ENCODE measurements around the gene NME4. TPM values are rescaled to one million over a fixed set of nuclear protein-coding genes. Genes with fewer than 3 reads are reported as not detected.

The NME4 gene
- total and polyA plus RNA-seq, 2 donors (not counting 1 experiment from before 2014, with no cell fraction given): 48.7 to 61.9 TPM

- TF ChIP-seq, protein P1, sequence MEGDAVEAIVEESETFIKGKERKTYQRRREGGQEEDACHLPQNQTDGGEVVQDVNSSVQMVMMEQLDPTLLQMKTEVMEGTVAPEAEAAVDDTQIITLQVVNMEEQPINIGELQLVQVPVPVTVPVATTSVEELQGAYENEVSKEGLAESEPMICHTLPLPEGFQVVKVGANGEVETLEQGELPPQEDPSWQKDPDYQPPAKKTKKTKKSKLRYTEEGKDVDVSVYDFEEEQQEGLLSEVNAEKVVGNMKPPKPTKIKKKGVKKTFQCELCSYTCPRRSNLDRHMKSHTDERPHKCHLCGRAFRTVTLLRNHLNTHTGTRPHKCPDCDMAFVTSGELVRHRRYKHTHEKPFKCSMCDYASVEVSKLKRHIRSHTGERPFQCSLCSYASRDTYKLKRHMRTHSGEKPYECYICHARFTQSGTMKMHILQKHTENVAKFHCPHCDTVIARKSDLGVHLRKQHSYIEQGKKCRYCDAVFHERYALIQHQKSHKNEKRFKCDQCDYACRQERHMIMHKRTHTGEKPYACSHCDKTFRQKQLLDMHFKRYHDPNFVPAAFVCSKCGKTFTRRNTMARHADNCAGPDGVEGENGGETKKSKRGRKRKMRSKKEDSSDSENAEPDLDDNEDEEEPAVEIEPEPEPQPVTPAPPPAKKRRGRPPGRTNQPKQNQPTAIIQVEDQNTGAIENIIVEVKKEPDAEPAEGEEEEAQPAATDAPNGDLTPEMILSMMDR (IDR thresholded peaks at IDR 0.05): peak; percentile 76
- TF ChIP-seq EZH2 (IDR thresholded peaks at IDR 0.05; ENCODE audit: borderline replicate concordance, insufficient read depth, low read depth, low read length, poor library complexity, severe bottlenecking): no peak
- peak; percentile 94 for DNase-seq
Measured at GRCh38 chr16:401468-402348, 4.7 kb downstream of the NME4 start, which contains the start of gene DECR2. Gene DECR2, plus strand, starts transcription at chr16:401885. Its CDS starts 79 bp downstream, at chr16:401964.

More at GRCh38 chr16:401468-402348, 4.7 kb downstream of the NME4 start, which contains the start of gene DECR2:
- peaks cover 14% of the 10 kb centered on the region for H3K4me1 Mint-ChIP-seq
- H2AFZ ChIP-seq (ENCODE audit: insufficient read depth, low read depth, low read length, poor library complexity, severe bottlenecking): peak within 1 kb of the TSS; percentile 93
- WGBS (ENCODE audit: insufficient coverage): 1% methylated on average over 90 of the region's 91 CpGs
- peaks cover 0 to under 1% (median 0%) of the 10 kb centered on the region in 3 donors for H3K9me3 ChIP-seq (ENCODE audit: control extremely low read depth in 1 of 3, control insufficient read depth in 2 of 3, insufficient read depth in 1 of 3, low read length in 2 of 3)
- no peaks in the 10 kb centered on the region for H3K79me2 ChIP-seq (ENCODE audit: control insufficient read depth, insufficient read depth, low read length)
- H3K27ac Mint-ChIP-seq: peak within 1 kb of the TSS; percentile 100
- peak within 1 kb of the TSS; percentile 57 to 94 (median 91) for H3K4me3 ChIP-seq (ENCODE audit: control extremely low read depth in 1 of 5, extremely low read depth in 1 of 5, insufficient read depth in 1 of 5, low read depth in 2 of 5, low read length in 4 of 5)
- H3K4me3 Mint-ChIP-seq: peak within 1 kb of the TSS; percentile 99
- no peaks in the 10 kb centered on the region for H3K27me3 ChIP-seq (replicated peaks in 1 of 4; ENCODE audit: control extremely low read depth in 1 of 4, control insufficient read depth in 3 of 4, insufficient read depth in 4 of 4, low read length in 3 of 4)
- H3K4me2 ChIP-seq (replicated peaks; ENCODE audit: low read depth, low read length, poor library complexity, severe bottlenecking): peak within 1 kb of the TSS; percentile 79
- ChIA-PET CTCF (interaction anchor here (0.6 to 2.8 kb wide), 10 partner anchors 9 to 1381 kb away, joined by 3 to 19 read pairs (median 3); partner anchors contain the start of genes AXIN1, MRPL28, NUBP2 and RAB11FIP3), POLR2A (interaction anchor here (0.5 to 2.6 kb wide), 9 partner anchors 10 to 262 kb away, joined by 3 to 24 read pairs (median 8); partner anchors contain the start of genes AXIN1, CAPN15, MRPL28 and PGAP6)
- H3K9ac ChIP-seq (ENCODE audit: low read length): peak within 1 kb of the TSS; percentile 95
- peak within 1 kb of the TSS; percentile 78 to 90 for H3K27ac ChIP-seq (ENCODE audit: low read length in 2 of 2)
- H3K4me1 ChIP-seq (ENCODE audit: control insufficient read depth in 2 of 2, insufficient read depth in 2 of 2, low read length in 2 of 2): peaks cover 13 to 20% of the 10 kb centered on the region in 2 donors
- H3K9me3 Mint-ChIP-seq (ENCODE audit: insufficient read depth): no peaks in the 10 kb centered on the region
- H3K36me3 ChIP-seq (replicated peaks in 1 of 2; ENCODE audit: control extremely low read depth in 1 of 2, control insufficient read depth in 1 of 2, extremely low read depth in 1 of 2, insufficient read depth in 2 of 2, low read length in 1 of 2): peaks cover 0 to 6% of the 10 kb centered on the region in 2 experiments
- peak; percentile 82 for ATAC-seq (ENCODE audit: low read depth)
- peaks cover 7% of the 10 kb centered on the region for H4K20me1 ChIP-seq (ENCODE audit: control insufficient read depth, insufficient read depth, low read length, poor library complexity, severe bottlenecking)
- intact Hi-C loops (cut with micrococcal nuclease): loop anchor here (1.0 to 5.0 kb wide), 5 partner anchors 24 to 1211 kb away; partner anchors contain the start of genes CRAMP1, IFT140, MRPL28 and RAB11FIP3
- H3K27me3 Mint-ChIP-seq: no peaks in the 10 kb centered on the region
